ENCODE data around the gene PRIM1.

Gene PRIM1

GRCh38 chr12:56721216-56721615 is 30.9 kb downstream of the PRIM1 start:
- H3K9ac ChIP-seq (ENCODE audit: low read depth, low read length, poor library complexity, severe bottlenecking) = peak overlapping the region; percentile 100
- peak overlapping the region; percentile 99 for H3K4me3 ChIP-seq (ENCODE audit: low read length, poor library complexity, severe bottlenecking)
- H3K79me2 ChIP-seq (ENCODE audit: insufficient read depth, low read length) = peaks cover 86% of the 10 kb centered on the region
- H3K9me2 ChIP-seq (replicated peaks; ENCODE audit: low read depth, low read length) = no peaks in the 10 kb centered on the region
- H3K9me3 ChIP-seq (ENCODE audit: insufficient read depth, low read depth, low read length) = no peaks in the 10 kb centered on the region
- peaks cover 45% of the 10 kb centered on the region; the same call in 1 of the 2 replicates for H3K36me3 ChIP-seq (ENCODE audit: insufficient read depth, low read length)
- H3K27me3 ChIP-seq (ENCODE audit: insufficient read depth, low read length, poor library complexity, severe bottlenecking) = peaks cover 11% of the 10 kb centered on the region
- H2AFZ ChIP-seq (ENCODE audit: low read length) = no peak overlapping the region
- TF ChIP-seq CTCF (conservative IDR thresholded peaks at IDR 0.05; ENCODE audit: low read length) = no peak
- no peak for TF ChIP-seq EZH2phosphoT487 (IDR thresholded peaks at IDR 0.05; ENCODE audit: borderline replicate concordance)
- peaks cover 85% of the 10 kb centered on the region for H4K20me1 ChIP-seq (ENCODE audit: insufficient read depth, low read length, poor library complexity, severe bottlenecking)
- peaks cover 9% of the 10 kb centered on the region; the same call in 1 of the 2 replicates for H3F3A ChIP-seq (ENCODE audit: low read depth)
- H3K4me1 ChIP-seq (ENCODE audit: insufficient read depth, low read length, poor library complexity, severe bottlenecking) = peaks cover 61% of the 10 kb centered on the region
- H3K4me2 ChIP-seq (ENCODE audit: low read depth, low read length, poor library complexity, severe bottlenecking) = peak overlapping the region; percentile 89

GRCh38 chr12:56720731-56721151 is 31.4 kb downstream of the PRIM1 start:
- Histone ChIP-seq H4K20me1 (ENCODE audit: insufficient read depth, low read length, poor library complexity, severe bottlenecking) (peaks cover 90% of the 10 kb centered on the region), H2AFZ (ENCODE audit: low read length) (no peak overlapping the region), H3K4me2 (ENCODE audit: low read depth, low read length, poor library complexity, severe bottlenecking) (peak overlapping the region; percentile 89), H3F3A (ENCODE audit: low read depth) (peaks cover 6% of the 10 kb centered on the region; the same call in 1 of the 2 replicates), H3K9ac (ENCODE audit: low read depth, low read length, poor library complexity, severe bottlenecking) (peak overlapping the region; percentile 25), H3K9me2 (replicated peaks; ENCODE audit: low read depth, low read length) (no peaks in the 10 kb centered on the region), H3K79me2 (ENCODE audit: insufficient read depth, low read length) (peaks cover 91% of the 10 kb centered on the region), H3K27me3 (ENCODE audit: insufficient read depth, low read length, poor library complexity, severe bottlenecking) (peaks cover 11% of the 10 kb centered on the region), H3K9me3 (ENCODE audit: insufficient read depth, low read depth, low read length) (no peaks in the 10 kb centered on the region), H3K36me3 (ENCODE audit: insufficient read depth, low read length) (peaks cover 49% of the 10 kb centered on the region; the same call in 1 of the 2 replicates), H3K4me1 (ENCODE audit: insufficient read depth, low read length, poor library complexity, severe bottlenecking) (peaks cover 63% of the 10 kb centered on the region), H3K4me3 (ENCODE audit: low read length, poor library complexity, severe bottlenecking) (peak overlapping the region; percentile 99)
- no peak for TF ChIP-seq CTCF (conservative IDR thresholded peaks at IDR 0.05; ENCODE audit: low read length)
- TF ChIP-seq EZH2phosphoT487 (IDR thresholded peaks at IDR 0.05; ENCODE audit: borderline replicate concordance) = no peak

GRCh38 chr12:56719056-56719455 is 33.1 kb downstream of the PRIM1 start:
- H3K9me2 ChIP-seq (replicated peaks; ENCODE audit: low read depth, low read length) = no peaks in the 10 kb centered on the region
- H3K9ac ChIP-seq (ENCODE audit: low read depth, low read length, poor library complexity, severe bottlenecking) = peak overlapping the region; percentile 7
- peaks cover 97% of the 10 kb centered on the region for H3K79me2 ChIP-seq (ENCODE audit: insufficient read depth, low read length)
- no peaks in the 10 kb centered on the region for H3K9me3 ChIP-seq (ENCODE audit: insufficient read depth, low read depth, low read length)
- H3K27me3 ChIP-seq (ENCODE audit: insufficient read depth, low read length, poor library complexity, severe bottlenecking) = no peaks in the 10 kb centered on the region
- H2AFZ ChIP-seq (ENCODE audit: low read length) = no peak overlapping the region
- H3K4me1 ChIP-seq (ENCODE audit: insufficient read depth, low read length, poor library complexity, severe bottlenecking) = peaks cover 62% of the 10 kb centered on the region
- TF ChIP-seq EZH2phosphoT487 (IDR thresholded peaks at IDR 0.05; ENCODE audit: borderline replicate concordance) = no peak
- no peak for TF ChIP-seq CTCF (conservative IDR thresholded peaks at IDR 0.05; ENCODE audit: low read length)
- peak overlapping the region; percentile 89 for H3K4me2 ChIP-seq (ENCODE audit: low read depth, low read length, poor library complexity, severe bottlenecking)
- H3K4me3 ChIP-seq (ENCODE audit: low read length, poor library complexity, severe bottlenecking) = peak overlapping the region; percentile 99
- H3K36me3 ChIP-seq (ENCODE audit: insufficient read depth, low read length) = peaks cover 59% of the 10 kb centered on the region
- H3F3A ChIP-seq (ENCODE audit: low read depth) = peaks cover 2% of the 10 kb centered on the region; the same call in 1 of the 2 replicates
- H4K20me1 ChIP-seq (ENCODE audit: insufficient read depth, low read length, poor library complexity, severe bottlenecking) = peaks cover 98% of the 10 kb centered on the region
